Measurements from ENCODE around the gene SHISA7. TPM values are rescaled to one million over a fixed set of nuclear protein-coding genes. Genes with fewer than 3 reads are reported as not detected.

The SHISA7 gene
- total RNA-seq, 3 donors from 2014 or later (not counting 1 experiment from before 2014, with no cell fraction given) = not detected

GRCh38 chr19:55391702-55392615, 51.1 kb downstream of the SHISA7 start:
- H3K36me3 ChIP-seq (ENCODE audit: control insufficient read depth, insufficient read depth, low read length) = peaks cover 41% of the 10 kb centered on the region
- 92% methylated on average over 18 of the region's 18 CpGs for WGBS (ENCODE audit: insufficient coverage)
- no peak for ATAC-seq

GRCh38 chr19:55391191-55391670, 51.9 kb downstream of the SHISA7 start:
- Histone ChIP-seq H3K36me3 (ENCODE audit: control insufficient read depth, insufficient read depth, low read length) (peaks cover 43% of the 10 kb centered on the region), H3K9me3 (ENCODE audit: control insufficient read depth, insufficient read depth, low read length) (no peaks in the 10 kb centered on the region), H3K4me1 (ENCODE audit: control insufficient read depth, insufficient read depth, low read length) (peaks cover 42% of the 10 kb centered on the region), H3K27ac (ENCODE audit: low read length) (no peak overlapping the region), H3K27me3 (ENCODE audit: control insufficient read depth, insufficient read depth, low read length) (no peaks in the 10 kb centered on the region), H3K4me3 (ENCODE audit: low read length) (no peak overlapping the region)
- TF ChIP-seq, protein P1, sequence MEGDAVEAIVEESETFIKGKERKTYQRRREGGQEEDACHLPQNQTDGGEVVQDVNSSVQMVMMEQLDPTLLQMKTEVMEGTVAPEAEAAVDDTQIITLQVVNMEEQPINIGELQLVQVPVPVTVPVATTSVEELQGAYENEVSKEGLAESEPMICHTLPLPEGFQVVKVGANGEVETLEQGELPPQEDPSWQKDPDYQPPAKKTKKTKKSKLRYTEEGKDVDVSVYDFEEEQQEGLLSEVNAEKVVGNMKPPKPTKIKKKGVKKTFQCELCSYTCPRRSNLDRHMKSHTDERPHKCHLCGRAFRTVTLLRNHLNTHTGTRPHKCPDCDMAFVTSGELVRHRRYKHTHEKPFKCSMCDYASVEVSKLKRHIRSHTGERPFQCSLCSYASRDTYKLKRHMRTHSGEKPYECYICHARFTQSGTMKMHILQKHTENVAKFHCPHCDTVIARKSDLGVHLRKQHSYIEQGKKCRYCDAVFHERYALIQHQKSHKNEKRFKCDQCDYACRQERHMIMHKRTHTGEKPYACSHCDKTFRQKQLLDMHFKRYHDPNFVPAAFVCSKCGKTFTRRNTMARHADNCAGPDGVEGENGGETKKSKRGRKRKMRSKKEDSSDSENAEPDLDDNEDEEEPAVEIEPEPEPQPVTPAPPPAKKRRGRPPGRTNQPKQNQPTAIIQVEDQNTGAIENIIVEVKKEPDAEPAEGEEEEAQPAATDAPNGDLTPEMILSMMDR (IDR thresholded peaks at IDR 0.05) = no peak
- intact Hi-C loops (cut with micrococcal nuclease) = no loop called here
- peak overlapping the region in 1 of 2 donors; percentile 80 for H3K27ac Mint-ChIP-seq
- 86% methylated on average over 10 of the region's 12 CpGs for WGBS (ENCODE audit: insufficient coverage)
- H3K27me3 Mint-ChIP-seq (ENCODE audit: low read depth in 2 of 2) = no peaks in the 10 kb centered on the region
- no peaks in the 10 kb centered on the region for H3K9me3 Mint-ChIP-seq
- H3K36me3 Mint-ChIP-seq = no peaks in the 10 kb centered on the region
- no peak for ATAC-seq
- H3K4me3 Mint-ChIP-seq = no peak overlapping the region
- H3K4me1 Mint-ChIP-seq = peaks cover 24 to 45% of the 10 kb centered on the region in 2 donors
- DNase-seq = no peak

More at GRCh38 chr19:55391702-55392615, 51.1 kb downstream of the SHISA7 start:
- H3K27ac Mint-ChIP-seq = no peak overlapping the region
- TF ChIP-seq, protein P1 (IDR thresholded peaks at IDR 0.05) = no peak
- no peaks in the 10 kb centered on the region for H3K36me3 Mint-ChIP-seq
- intact Hi-C loops (cut with micrococcal nuclease) = no loop called here
- Histone ChIP-seq H3K4me1 (ENCODE audit: control insufficient read depth, insufficient read depth, low read length) (peaks cover 35% of the 10 kb centered on the region), H3K4me3 (ENCODE audit: low read length) (no peak overlapping the region), H3K27ac (ENCODE audit: low read length) (no peak overlapping the region), H3K9me3 (ENCODE audit: control insufficient read depth, insufficient read depth, low read length) (no peaks in the 10 kb centered on the region), H3K27me3 (ENCODE audit: control insufficient read depth, insufficient read depth, low read length) (no peaks in the 10 kb centered on the region)
- H3K4me3 Mint-ChIP-seq = no peak overlapping the region
- no peaks in the 10 kb centered on the region for H3K27me3 Mint-ChIP-seq (ENCODE audit: low read depth in 2 of 2)
- no peaks in the 10 kb centered on the region for H3K9me3 Mint-ChIP-seq
- no peak for DNase-seq
- peaks cover 17 to 37% of the 10 kb centered on the region in 2 donors for H3K4me1 Mint-ChIP-seq

- H3K36me3 Mint-ChIP-seq = no peaks in the 10 kb centered on the region
- ATAC-seq (no peak), DNase-seq (no peak)
- Histone ChIP-seq H3K36me3 (ENCODE audit: control insufficient read depth, insufficient read depth, low read length) (peaks cover 43% of the 10 kb centered on the region), H3K27me3 (ENCODE audit: control insufficient read depth, insufficient read depth, low read length) (no peaks in the 10 kb centered on the region), H3K4me3 (ENCODE audit: low read length) (no peak overlapping the region), H3K9me3 (ENCODE audit: control insufficient read depth, insufficient read depth, low read length) (no peaks in the 10 kb centered on the region), H3K4me1 (ENCODE audit: control insufficient read depth, insufficient read depth, low read length) (peaks cover 42% of the 10 kb centered on the region), H3K27ac (ENCODE audit: low read length) (no peak overlapping the region)
- TF ChIP-seq, protein P1 (IDR thresholded peaks at IDR 0.05) = no peak
- no peaks in the 10 kb centered on the region for H3K9me3 Mint-ChIP-seq
- peaks cover 31 to 52% of the 10 kb centered on the region in 2 donors for H3K4me1 Mint-ChIP-seq
- no peaks in the 10 kb centered on the region for H3K27me3 Mint-ChIP-seq (ENCODE audit: low read depth in 2 of 2)
- WGBS (ENCODE audit: insufficient coverage) = 89% methylated on average over 7 of the region's 7 CpGs
- intact Hi-C loops (cut with micrococcal nuclease) = no loop called here
- no peak overlapping the region for H3K4me3 Mint-ChIP-seq
- H3K27ac Mint-ChIP-seq = peak overlapping the region in 1 of 2 donors; percentile 80
Observed at GRCh38 chr19:55390461-55390880, 52.6 kb downstream of the SHISA7 start.

Measured in natural killer cell (primary cell).